CD4-positive, alpha-beta T cell treated with Interleukin-1 beta for 1 hour (primary cell): ENCODE data around the gene NME7.
A peak's percentile ranks its signal among the peaks of the same experiment; 100 is the strongest.

Source experiments
- DNase-seq, 2 donors: peaks; one replicate each; pipeline ENCODE4 v3.0.0-alpha.2; 2020 to 2022

Gene NME7

GRCh38 chr1:169102567-169102966, 265.0 kb downstream of the NME7 start:
- no peak for DNase-seq

- no peak for DNase-seq
These were observed 266.9 kb downstream of the NME7 start for GRCh38 chr1:169100651-169101088.

GRCh38 chr1:169100208-169100607, 267.4 kb downstream of the NME7 start:
- no peak for DNase-seq

GRCh38 chr1:169099561-169099960, 268.0 kb downstream of the NME7 start:
- no peak for DNase-seq

GRCh38 chr1:169098380-169098779, 269.2 kb downstream of the NME7 start:
- DNase-seq = no peak

- no peak for DNase-seq
These were observed 272.6 kb downstream of the NME7 start for GRCh38 chr1:169094897-169095569.

GRCh38 chr1:169092399-169092798, 275.2 kb downstream of the NME7 start:
- no peak for DNase-seq

- no peak for DNase-seq
These were observed 276.1 kb downstream of the NME7 start for GRCh38 chr1:169091480-169091941.

- DNase-seq = no peak
These were observed 276.7 kb downstream of the NME7 start for GRCh38 chr1:169090900-169091311.

GRCh38 chr1:169090308-169090899, 277.2 kb downstream of the NME7 start:
- DNase-seq = no peak

GRCh38 chr1:169089776-169090175, 277.8 kb downstream of the NME7 start:
- no peak for DNase-seq

GRCh38 chr1:169087876-169088275, 279.7 kb downstream of the NME7 start:
- DNase-seq = no peak

GRCh38 chr1:169086603-169087455, 280.8 kb downstream of the NME7 start:
- peak in 1 of 2 donors; percentile 20 for DNase-seq

GRCh38 chr1:169085911-169086310, 281.7 kb downstream of the NME7 start:
- no peak for DNase-seq
